Measurements from ENCODE around the gene GAB2. TPM values are rescaled to one million over a fixed set of nuclear protein-coding genes. Genes with fewer than 3 reads are reported as not detected.

GAB2 gene
- total and polyA plus RNA-seq, 10 of the 15 experiments (the other 5 are each of a cell fraction or from before 2014, with no cell fraction given) = 0.69 to 12.6 (median 3.8) TPM

DNA sequence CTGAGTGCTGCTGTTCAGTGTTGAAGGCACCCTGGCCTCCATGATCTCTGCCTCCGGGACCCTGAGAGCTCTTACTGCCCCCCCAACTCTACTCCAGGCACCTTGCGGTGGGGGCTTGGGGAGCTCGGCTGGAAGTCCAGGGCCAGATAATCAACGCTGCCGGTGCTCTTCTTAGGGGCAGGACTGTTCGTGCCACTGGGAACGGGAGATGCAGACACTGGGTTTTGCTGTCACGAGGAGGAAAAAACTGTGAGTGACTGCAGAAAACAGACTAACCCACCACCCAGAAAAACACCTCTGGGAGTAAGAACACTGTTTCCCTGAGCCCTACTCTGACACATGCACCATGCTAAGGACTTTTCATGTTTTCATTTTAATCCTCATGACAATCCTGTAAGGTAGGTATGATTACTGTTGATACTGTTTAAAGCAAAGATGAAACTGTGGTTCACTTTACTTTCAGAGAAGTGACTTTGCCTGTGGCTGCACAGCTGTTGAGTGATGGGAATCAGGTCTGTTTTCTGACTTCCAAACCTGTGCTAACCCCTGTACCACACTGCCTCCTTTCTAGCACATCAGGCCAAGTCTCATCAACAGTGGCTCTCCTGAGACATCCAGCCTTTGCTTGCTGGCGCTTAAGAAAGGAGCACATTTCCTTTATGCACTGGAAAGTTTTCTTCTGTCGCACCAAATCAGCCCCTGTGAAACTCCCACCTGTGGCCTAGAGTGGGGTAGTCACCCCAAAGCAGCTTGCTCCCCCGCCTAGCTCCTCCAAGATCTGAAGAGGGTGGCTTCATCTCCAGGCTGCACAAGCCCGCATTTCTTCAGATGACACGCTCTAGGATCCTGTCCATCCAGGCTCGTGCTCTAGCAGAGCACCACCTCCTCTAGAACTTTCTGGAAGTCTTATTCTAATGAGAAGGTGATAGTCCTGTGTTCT, 197.1 kb downstream of the GAB2 start:
- BruUV-seq (replicated peaks) = no TSS peak
- ChIA-PET CTCF (interaction anchor here (0.5 to 1.6 kb wide), 3 partner anchors 80 to 344 kb away, joined by 3 to 5 read pairs (median 3); no protein-coding TSS in a partner anchor), POLR2A (no interaction called here), RAD21 (ENCODE audit: unreplicated experiment) (no interaction called here), SMC1A (ENCODE audit: uncharacterized antibody, unreplicated experiment) (interaction anchor here (0.6 kb wide), 1 partner anchor 45 kb away, joined by 3 read pairs; no protein-coding TSS in a partner anchor)
- no peak overlapping the region for H3K27ac ChIP-seq (ENCODE audit: control insufficient read depth, insufficient read depth)
- no peak for DNase-seq (ENCODE audit: low read depth, low spot score)
- WGBS (ENCODE audit: insufficient coverage, insufficient replicate concordance, low lambda C conversion rate, missing lambda C conversion rate) = 95% methylated on average over 14 of the region's 14 CpGs
- peaks cover 0 to 8% of the 10 kb centered on the region in 2 experiments; a peak in 2 of 4 replicates for H3K36me3 ChIP-seq (ENCODE audit: control insufficient read depth in 2 of 2, insufficient read depth in 2 of 2, low read length in 1 of 2)
- H2AFZ ChIP-seq (ENCODE audit: control insufficient read depth, low read depth, low read length) = no peak overlapping the region
- no peak for ATAC-seq
- peaks cover 39% of the 10 kb centered on the region for H3K4me1 ChIP-seq (ENCODE audit: control insufficient read depth, insufficient read depth, low read length)
- H3K9me3 ChIP-seq (replicated peaks; ENCODE audit: control insufficient read depth, insufficient read depth, low read length) = no peaks in the 10 kb centered on the region
- no peak overlapping the region; the same call in 1 of the 2 replicates for H3K4me2 ChIP-seq (ENCODE audit: control insufficient read depth, insufficient read depth)
- no peaks in the 10 kb centered on the region for H3K79me2 ChIP-seq (ENCODE audit: control insufficient read depth, insufficient read depth, low read length)
- no peak overlapping the region for H3K9ac ChIP-seq (ENCODE audit: control insufficient read depth, insufficient read depth, low read length)
- no peaks in the 10 kb centered on the region for H4K20me1 ChIP-seq (ENCODE audit: control insufficient read depth, insufficient read depth)
- H3K4me3 ChIP-seq = no peak overlapping the region
- in situ Hi-C loops (cut with MboI) = loop anchor here (5.0 kb wide), 1 partner anchor 342 kb away; no protein-coding TSS in a partner anchor
- no peak for FAIRE-seq
- intact Hi-C loops (cut with micrococcal nuclease; ENCODE audit: unreplicated experiment) = no loop called here
- no peaks in the 10 kb centered on the region for H3K27me3 ChIP-seq (replicated peaks in 1 of 2; ENCODE audit: control insufficient read depth in 2 of 2, insufficient read depth in 2 of 2, low read length in 1 of 2)
- TF ChIP-seq, protein P1, sequence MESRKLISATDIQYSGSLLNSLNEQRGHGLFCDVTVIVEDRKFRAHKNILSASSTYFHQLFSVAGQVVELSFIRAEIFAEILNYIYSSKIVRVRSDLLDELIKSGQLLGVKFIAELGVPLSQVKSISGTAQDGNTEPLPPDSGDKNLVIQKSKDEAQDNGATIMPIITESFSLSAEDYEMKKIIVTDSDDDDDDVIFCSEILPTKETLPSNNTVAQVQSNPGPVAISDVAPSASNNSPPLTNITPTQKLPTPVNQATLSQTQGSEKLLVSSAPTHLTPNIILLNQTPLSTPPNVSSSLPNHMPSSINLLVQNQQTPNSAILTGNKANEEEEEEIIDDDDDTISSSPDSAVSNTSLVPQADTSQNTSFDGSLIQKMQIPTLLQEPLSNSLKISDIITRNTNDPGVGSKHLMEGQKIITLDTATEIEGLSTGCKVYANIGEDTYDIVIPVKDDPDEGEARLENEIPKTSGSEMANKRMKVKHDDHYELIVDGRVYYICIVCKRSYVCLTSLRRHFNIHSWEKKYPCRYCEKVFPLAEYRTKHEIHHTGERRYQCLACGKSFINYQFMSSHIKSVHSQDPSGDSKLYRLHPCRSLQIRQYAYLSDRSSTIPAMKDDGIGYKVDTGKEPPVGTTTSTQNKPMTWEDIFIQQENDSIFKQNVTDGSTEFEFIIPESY (IDR thresholded peaks at IDR 0.05) = no peak
- TF ChIP-seq, protein P2, sequence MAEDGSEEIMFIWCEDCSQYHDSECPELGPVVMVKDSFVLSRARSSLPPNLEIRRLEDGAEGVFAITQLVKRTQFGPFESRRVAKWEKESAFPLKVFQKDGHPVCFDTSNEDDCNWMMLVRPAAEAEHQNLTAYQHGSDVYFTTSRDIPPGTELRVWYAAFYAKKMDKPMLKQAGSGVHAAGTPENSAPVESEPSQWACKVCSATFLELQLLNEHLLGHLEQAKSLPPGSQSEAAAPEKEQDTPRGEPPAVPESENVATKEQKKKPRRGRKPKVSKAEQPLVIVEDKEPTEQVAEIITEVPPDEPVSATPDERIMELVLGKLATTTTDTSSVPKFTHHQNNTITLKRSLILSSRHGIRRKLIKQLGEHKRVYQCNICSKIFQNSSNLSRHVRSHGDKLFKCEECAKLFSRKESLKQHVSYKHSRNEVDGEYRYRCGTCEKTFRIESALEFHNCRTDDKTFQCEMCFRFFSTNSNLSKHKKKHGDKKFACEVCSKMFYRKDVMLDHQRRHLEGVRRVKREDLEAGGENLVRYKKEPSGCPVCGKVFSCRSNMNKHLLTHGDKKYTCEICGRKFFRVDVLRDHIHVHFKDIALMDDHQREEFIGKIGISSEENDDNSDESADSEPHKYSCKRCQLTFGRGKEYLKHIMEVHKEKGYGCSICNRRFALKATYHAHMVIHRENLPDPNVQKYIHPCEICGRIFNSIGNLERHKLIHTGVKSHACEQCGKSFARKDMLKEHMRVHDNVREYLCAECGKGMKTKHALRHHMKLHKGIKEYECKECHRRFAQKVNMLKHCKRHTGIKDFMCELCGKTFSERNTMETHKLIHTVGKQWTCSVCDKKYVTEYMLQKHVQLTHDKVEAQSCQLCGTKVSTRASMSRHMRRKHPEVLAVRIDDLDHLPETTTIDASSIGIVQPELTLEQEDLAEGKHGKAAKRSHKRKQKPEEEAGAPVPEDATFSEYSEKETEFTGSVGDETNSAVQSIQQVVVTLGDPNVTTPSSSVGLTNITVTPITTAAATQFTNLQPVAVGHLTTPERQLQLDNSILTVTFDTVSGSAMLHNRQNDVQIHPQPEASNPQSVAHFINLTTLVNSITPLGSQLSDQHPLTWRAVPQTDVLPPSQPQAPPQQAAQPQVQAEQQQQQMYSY (CRISPR knock-in tag; IDR thresholded peaks at IDR 0.05) = no peak
- TF ChIP-seq TCF7 (IDR thresholded peaks at IDR 0.05; ENCODE audit: borderline replicate concordance) (no peak), ZNF24 (IDR thresholded peaks at IDR 0.05) (no peak), POLR2A (IDR thresholded peaks at IDR 0.05; ENCODE audit: low read depth, low read length) (no peak), ZBED1 (IDR thresholded peaks at IDR 0.05; ENCODE audit: borderline replicate concordance) (no peak), RUNX3 (IDR thresholded peaks at IDR 0.05; ENCODE audit: low read length) (no peak), SP1 (IDR thresholded peaks at IDR 0.05; ENCODE audit: low read depth, low read length) (no peak), BACH1 (IDR thresholded peaks at IDR 0.05; ENCODE audit: borderline replicate concordance) (no peak)
- TF ChIP-seq, protein P3, sequence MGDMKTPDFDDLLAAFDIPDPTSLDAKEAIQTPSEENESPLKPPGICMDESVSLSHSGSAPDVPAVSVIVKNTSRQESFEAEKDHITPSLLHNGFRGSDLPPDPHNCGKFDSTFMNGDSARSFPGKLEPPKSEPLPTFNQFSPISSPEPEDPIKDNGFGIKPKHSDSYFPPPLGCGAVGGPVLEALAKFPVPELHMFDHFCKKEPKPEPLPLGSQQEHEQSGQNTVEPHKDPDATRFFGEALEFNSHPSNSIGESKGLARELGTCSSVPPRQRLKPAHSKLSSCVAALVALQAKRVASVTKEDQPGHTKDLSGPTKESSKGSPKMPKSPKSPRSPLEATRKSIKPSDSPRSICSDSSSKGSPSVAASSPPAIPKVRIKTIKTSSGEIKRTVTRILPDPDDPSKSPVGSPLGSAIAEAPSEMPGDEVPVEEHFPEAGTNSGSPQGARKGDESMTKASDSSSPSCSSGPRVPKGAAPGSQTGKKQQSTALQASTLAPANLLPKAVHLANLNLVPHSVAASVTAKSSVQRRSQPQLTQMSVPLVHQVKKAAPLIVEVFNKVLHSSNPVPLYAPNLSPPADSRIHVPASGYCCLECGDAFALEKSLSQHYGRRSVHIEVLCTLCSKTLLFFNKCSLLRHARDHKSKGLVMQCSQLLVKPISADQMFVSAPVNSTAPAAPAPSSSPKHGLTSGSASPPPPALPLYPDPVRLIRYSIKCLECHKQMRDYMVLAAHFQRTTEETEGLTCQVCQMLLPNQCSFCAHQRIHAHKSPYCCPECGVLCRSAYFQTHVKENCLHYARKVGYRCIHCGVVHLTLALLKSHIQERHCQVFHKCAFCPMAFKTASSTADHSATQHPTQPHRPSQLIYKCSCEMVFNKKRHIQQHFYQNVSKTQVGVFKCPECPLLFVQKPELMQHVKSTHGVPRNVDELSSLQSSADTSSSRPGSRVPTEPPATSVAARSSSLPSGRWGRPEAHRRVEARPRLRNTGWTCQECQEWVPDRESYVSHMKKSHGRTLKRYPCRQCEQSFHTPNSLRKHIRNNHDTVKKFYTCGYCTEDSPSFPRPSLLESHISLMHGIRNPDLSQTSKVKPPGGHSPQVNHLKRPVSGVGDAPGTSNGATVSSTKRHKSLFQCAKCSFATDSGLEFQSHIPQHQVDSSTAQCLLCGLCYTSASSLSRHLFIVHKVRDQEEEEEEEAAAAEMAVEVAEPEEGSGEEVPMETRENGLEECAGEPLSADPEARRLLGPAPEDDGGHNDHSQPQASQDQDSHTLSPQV (IDR thresholded peaks at IDR 0.05) = no peak
